ENCODE results near the gene ASCL5. TPM values are rescaled to one million over a fixed set of nuclear protein-coding genes. Genes with fewer than 3 reads are reported as not detected.
A peak's percentile ranks its signal among the peaks of the same experiment; 100 is the strongest.

The ASCL5 gene
- total and polyA plus RNA-seq, 2 of the 13 experiments (the other 11 are each of a cell fraction or from before 2014, with no cell fraction given): not detected

- TF ChIP-seq HMGXB4 (CRISPR knock-in tag; IDR thresholded peaks at IDR 0.05; ENCODE audit: borderline replicate concordance in 1 of 2, low read depth in 1 of 2) (peak; percentile 35 to 86; a peak in 1 of 4 replicates), ZNF292 (CRISPR knock-in tag; IDR thresholded peaks at IDR 0.05; ENCODE audit: borderline replicate concordance, low read depth) (no peak; the same call in 1 of the 2 replicates), ATF3 (CRISPR knock-in tag; IDR thresholded peaks at IDR 0.05) (peak; percentile 86), ZNF296 (CRISPR knock-in tag; conservative IDR thresholded peaks at IDR 0.05) (no peak), ZKSCAN8 (CRISPR knock-in tag; IDR thresholded peaks at IDR 0.05; ENCODE audit: borderline replicate concordance) (0 out of 2 replicates have a peak, but pooled peaks have one; percentile 11), TP53 (CRISPR knock-in tag; conservative IDR thresholded peaks at IDR 0.05) (0 out of 2 replicates have a peak, but pooled peaks have one; percentile 25), ZNF564 (CRISPR knock-in tag; IDR thresholded peaks at IDR 0.05) (0 out of 2 replicates have a peak, but pooled peaks have one; percentile 47), ADNP (CRISPR knock-in tag; IDR thresholded peaks at IDR 0.05) (peak; percentile 70; the same call in 1 of the 2 replicates), TOE1 (CRISPR knock-in tag; IDR thresholded peaks at IDR 0.05) (no peak), ZFY (CRISPR knock-in tag; IDR thresholded peaks at IDR 0.05) (peak; percentile 18), HNF4A (CRISPR knock-in tag; IDR thresholded peaks at IDR 0.05) (peak; percentile 2; the same call in 1 of the 2 replicates), ZNF691 (CRISPR knock-in tag; IDR thresholded peaks at IDR 0.05; ENCODE audit: borderline replicate concordance, low read depth) (peak; percentile 70; the same call in 1 of the 2 replicates), CBX1 (IDR thresholded peaks at IDR 0.05; ENCODE audit: low read depth) (peak; percentile 19), MTERF4 (CRISPR knock-in tag; IDR thresholded peaks at IDR 0.05) (peak; percentile 61; the same call in 1 of the 2 replicates), POLR2A (IDR thresholded peaks at IDR 0.05; ENCODE audit: insufficient read depth in 1 of 2, low read depth in 2 of 2, low read length in 2 of 2) (peak in 1 of 2 experiments; percentile 26; a peak in 1 of 4 replicates), ZNF589 (CRISPR knock-in tag; conservative IDR thresholded peaks at IDR 0.05) (0 out of 2 replicates have a peak, but pooled peaks have one; percentile 34), KLF12 (CRISPR knock-in tag; IDR thresholded peaks at IDR 0.05; ENCODE audit: borderline replicate concordance) (peak; percentile 76; the same call in 1 of the 2 replicates), KDM5B (CRISPR knock-in tag; IDR thresholded peaks at IDR 0.05; ENCODE audit: borderline replicate concordance) (peak; percentile 70; the same call in 1 of the 2 replicates), ZNF672 (CRISPR knock-in tag; IDR thresholded peaks at IDR 0.05) (peak; percentile 36; the same call in 1 of the 2 replicates), BCL6 (CRISPR knock-in tag; IDR thresholded peaks at IDR 0.05) (no peak), MAX (IDR thresholded peaks at IDR 0.05) (no peak; the same call in none of the 2 replicates), JUN (CRISPR knock-in tag; IDR thresholded peaks at IDR 0.05) (peak; percentile 46; the same call in 1 of the 2 replicates)
Measured at GRCh38 chr1:201171063-201172036, 44.4 kb upstream of the ASCL5 start (continued).
